IMR-90 (cell line): Measurements from ENCODE around the gene PDK1. TPM values are rescaled to one million over a fixed set of nuclear protein-coding genes. Genes with fewer than 3 reads are reported as not detected.
"Not testable (repeated sequence)": the region's sequence is repeated elsewhere in the genome, so short reads cannot be mapped to it uniquely, and the experiment has no call there.

ENCODE experiments used
- ATAC-seq: fragments of 200-7000 bp; cut with Tn5 transposase; 2 replicates; pipeline ENCODE4 v1.9.1; 2020; ENCODE audit warnings: low read depth, mild to moderate bottlenecking, moderate library complexity
- BruUV-seq: library from RNA; stranded (reverse); fragments of 400-500 nt; replicated peaks from 2 replicates; lab custom pipeline; 2021; lab: Mats Ljungman, UMichigan
- CTCF ChIA-PET: fragments of 300-600 bp; formaldehyde crosslinking; extraction: SDS; loops from one replicate; lab custom pipeline; 2021; ENCODE audit warnings: antibody characterized with exemption; lab: Yijun Ruan, JAX
- POLR2A ChIA-PET: fragments of 300-600 bp; sonication (Branson Sonifier 250); formaldehyde crosslinking; loops from one replicate; lab custom pipeline; 2022; ENCODE audit warnings: antibody characterized with exemption; ENCODE audit not compliant: unreplicated experiment; lab: Charles Lee
- DNase-seq: peaks from one replicate; pipeline ENCODE4 v3.0.0; 2013
- H2AFZ ChIP-seq: replicated peaks from 2 replicates; pipeline ENCODE3; 2013; ENCODE audit warnings: low read length, mild to moderate bottlenecking; ENCODE audit not compliant: poor library complexity
- H2AK5ac ChIP-seq: 2 replicates; pipeline ENCODE4 v1.6.1; 2013; ENCODE audit warnings: low read depth, low read length, inconsistent platforms
- H2AK9ac ChIP-seq: replicated peaks from 2 replicates; pipeline ENCODE3; 2013; ENCODE audit warnings: mild to moderate bottlenecking, low read depth, low read length, moderate library complexity; ENCODE audit not compliant: poor library complexity
- H2BK120ac ChIP-seq: 2 replicates; pipeline ENCODE4 v1.6.1; 2013; ENCODE audit warnings: low read depth, low read length, inconsistent platforms
- H2BK15ac ChIP-seq: 3 replicates; pipeline ENCODE4 v1.6.1; 2013; ENCODE audit warnings: low read depth, low read length, inconsistent platforms
- H2BK20ac ChIP-seq: 2 replicates; pipeline ENCODE4 v1.6.1; 2013; ENCODE audit warnings: low read depth, mild to moderate bottlenecking, inconsistent platforms, low read length, moderate library complexity
- H2BK5ac ChIP-seq: 2 replicates; pipeline ENCODE4 v1.6.1; 2013; ENCODE audit warnings: mild to moderate bottlenecking, low read depth, low read length, inconsistent platforms; ENCODE audit not compliant: poor library complexity, severe bottlenecking
- H3K14ac ChIP-seq: replicated peaks from 2 replicates; pipeline ENCODE4 v1.6.1; 2013; ENCODE audit warnings: low read depth, low read length, inconsistent platforms
- H3K18ac ChIP-seq: 2 replicates; pipeline ENCODE4 v1.6.1; 2013; ENCODE audit warnings: low read depth, low read length, control low read depth
- H3K23ac ChIP-seq: 2 replicates; pipeline ENCODE4 v1.6.1; 2013; ENCODE audit warnings: low read depth, low read length, inconsistent platforms
- H3K27ac ChIP-seq: 2 replicates; pipeline ENCODE4 v1.5.1; 2013; ENCODE audit warnings: mild to moderate bottlenecking, control low read depth, low read length; ENCODE audit not compliant: insufficient read depth
- H3K27me3 ChIP-seq: 2 replicates; pipeline ENCODE4 v1.6.1; 2013; ENCODE audit warnings: low read length; ENCODE audit not compliant: control insufficient read depth, insufficient read depth
- H3K36me3 ChIP-seq: 2 replicates; pipeline ENCODE4 v1.6.1; 2013; ENCODE audit warnings: low read length, mixed read lengths; ENCODE audit not compliant: control insufficient read depth, insufficient read depth
- H3K4ac ChIP-seq: 2 replicates; pipeline ENCODE4 v1.6.1; 2013; ENCODE audit warnings: low read depth, low read length, inconsistent platforms
- H3K4me1 ChIP-seq: 2 replicates; pipeline ENCODE4 v1.6.1; 2013; ENCODE audit warnings: low read length, mixed read lengths; ENCODE audit not compliant: control insufficient read depth, insufficient read depth
- H3K4me2 ChIP-seq: 2 replicates; pipeline ENCODE4 v1.6.1; 2013; ENCODE audit warnings: low read depth, mild to moderate bottlenecking, control low read depth, low read length, moderate library complexity
- H3K4me3 ChIP-seq: 2 replicates; pipeline ENCODE4 v1.5.1; 2013; ENCODE audit warnings: low read depth, mild to moderate bottlenecking, control low read depth, low read length, moderate library complexity; ENCODE audit not compliant: insufficient read depth
- H3K56ac ChIP-seq: 2 replicates; pipeline ENCODE4 v1.6.1; 2013; ENCODE audit warnings: low read length, inconsistent platforms; ENCODE audit not compliant: insufficient read depth; ENCODE audit errors: extremely low read depth
- H3K79me1 ChIP-seq, 2 experiments: 2 replicates each; pipeline ENCODE4 v1.6.1; 2013; ENCODE audit warnings: low read length in 2 of 2, inconsistent platforms in 1 of 2, low read depth in 1 of 2
- H3K9ac ChIP-seq: 2 replicates; pipeline ENCODE4 v1.6.1; 2013; ENCODE audit warnings: low read depth, low read length, control low read depth
- H3K9me1 ChIP-seq: 2 replicates; pipeline ENCODE4 v1.6.1; 2013; ENCODE audit warnings: low read length, inconsistent platforms; ENCODE audit not compliant: insufficient read depth
- H3K9me3 ChIP-seq: 2 replicates; pipeline ENCODE4 v1.6.1; 2013; ENCODE audit warnings: low read length; ENCODE audit not compliant: control insufficient read depth, insufficient read depth
- H4K20me1 ChIP-seq: 2 replicates; pipeline ENCODE4 v1.6.1; 2013; ENCODE audit warnings: low read length, inconsistent platforms; ENCODE audit not compliant: insufficient read depth
- H4K5ac ChIP-seq: 2 replicates; pipeline ENCODE4 v1.6.1; 2013; ENCODE audit warnings: mild to moderate bottlenecking, low read depth, low read length, control low read depth
- H4K8ac ChIP-seq, 2 experiments: 2 replicates each; pipeline ENCODE4 v1.6.1; 2013; ENCODE audit warnings: low read depth in 2 of 2, low read length in 2 of 2, control low read depth in 1 of 2, inconsistent platforms in 1 of 2
- H4K91ac ChIP-seq: 2 replicates; pipeline ENCODE4 v1.6.1; 2013; ENCODE audit warnings: low read depth, low read length, inconsistent platforms; ENCODE audit not compliant: insufficient read depth
- CHD1 ChIP-seq: IDR thresholded peaks from 2 replicates; pipeline ENCODE4 v1.6.1; 2012; ENCODE audit warnings: low read depth, low read length, improper control_type of control experiment
- MAFK ChIP-seq: IDR thresholded peaks from 2 replicates; pipeline ENCODE4 v1.6.1; 2012; ENCODE audit warnings: low read depth, low read length, improper control_type of control experiment
- MAZ ChIP-seq: IDR thresholded peaks from 2 replicates; pipeline ENCODE4 v1.6.1; 2012; ENCODE audit warnings: low read depth, mild to moderate bottlenecking, low read length, improper control_type of control experiment, moderate library complexity, borderline replicate concordance
- RFX5 ChIP-seq: IDR thresholded peaks from 2 replicates; pipeline ENCODE4 v1.8.0; 2012; ENCODE audit warnings: low read depth, mild to moderate bottlenecking, low read length, moderate library complexity
- SMC3 ChIP-seq: fragments of 150-350 bp; IDR thresholded peaks from 2 replicates; pipeline ENCODE4 v1.6.1; 2016; ENCODE audit warnings: low read depth, mild to moderate bottlenecking, antibody characterized with exemption, low read length, moderate library complexity
- WGBS, 2 experiments: methylation state at CpG; one replicate each; pipeline versions ENCODE4 v1.1.5 to v1.1.7; 2013; ENCODE audit warnings: missing lambda C conversion rate in 2 of 2; ENCODE audit not compliant: insufficient read length in 1 of 2; ENCODE audit errors: extremely low coverage in 2 of 2; 5-methylcytosine and 5-hydroxymethylcytosine counted together
- dilution Hi-C: fragments of 300-500 bp; cut with HindIII; formaldehyde crosslinking; loops from one replicate; pipeline ENCODE4 v1.14.3; 2018; ENCODE audit warnings: low sequenced_read_pairs; ENCODE audit not compliant: unreplicated experiment
- in situ Hi-C: fragments of 300-500 bp; cut with MboI; formaldehyde crosslinking; loops from 3 replicates; pipeline ENCODE4 v1.14.3; 2019; ENCODE audit warnings: low sequenced_read_pairs, inconsistent platforms, mixed read lengths
- intact Hi-C: fragments of 100-400 bp; cut with micrococcal nuclease; formaldehyde crosslinking; loops from 2 replicates; pipeline ENCODE4 v1.10.0; 2022
- polyA plus RNA-seq, 3 experiments: library from polyadenylated mRNA; depleted of rRNA; stranded (reverse); fragments of >200 nt; gene quantifications; 2 replicates each; pipeline ENCODE4 v1.2.3, GENCODE V29; 2012; ENCODE audit warnings: low replicate concordance in 1 of 3
- total RNA-seq: library from RNA; depleted of rRNA; stranded (reverse); fragments of >200 nt; gene quantifications from 2 replicates; pipeline ENCODE4 v1.2.3, GENCODE V29; 2012

PDK1 gene
- total and polyA plus RNA-seq, 2 of the 4 experiments (the other 2 are of a cell fraction), result 38.1 to 85.9 TPM

GRCh38 chr2:172535119-172535518 lies 20.8 kb upstream of the PDK1 start:
- DNase-seq (no peak), ATAC-seq (no peak)
- Histone ChIP-seq H3K14ac (no peak overlapping the region), H3K23ac (no peak overlapping the region), H3K9me3 (peaks cover 14% of the 10 kb centered on the region), H2BK15ac (no peak overlapping the region), H2AFZ (no peak overlapping the region), H2AK5ac (no peak overlapping the region), H2BK120ac (no peak overlapping the region), H3K4ac (no peak overlapping the region), H3K79me1 (peaks cover 0 to 3% of the 10 kb centered on the region in 2 experiments; a peak in 1 of 4 replicates), H4K8ac (no peak overlapping the region), H4K5ac (no peak overlapping the region), H3K27me3 (no peaks in the 10 kb centered on the region), H2BK5ac (no peak overlapping the region), H2BK20ac (no peak overlapping the region), H3K4me2 (no peak overlapping the region), H3K56ac (no peak overlapping the region), H4K20me1 (no peaks in the 10 kb centered on the region), H3K36me3 (no peaks in the 10 kb centered on the region), H3K18ac (no peak overlapping the region), H3K9ac (no peak overlapping the region), H4K91ac (no peak overlapping the region), H3K9me1 (no peaks in the 10 kb centered on the region), H3K4me1 (no peaks in the 10 kb centered on the region), H3K4me3 (no peak overlapping the region), H3K27ac (no peak overlapping the region), H2AK9ac (no peak overlapping the region)
- no TSS peak for BruUV-seq
- no CpG with 5 or more reads among the region's 3 CpGs for WGBS, 2 experiments
- ChIA-PET POLR2A (no interaction called here), CTCF (no interaction called here)
- in situ Hi-C loops (no loop called here), dilution Hi-C loops (no loop called here), intact Hi-C loops (no loop called here)
- TF ChIP-seq MAFK (no peak), RFX5 (no peak), SMC3 (no peak), CHD1 (no peak), MAZ (no peak)

- H3K56ac ChIP-seq, H2BK15ac ChIP-seq, H3K4ac ChIP-seq, H4K91ac ChIP-seq, POLR2A ChIA-PET, CTCF ChIA-PET, H4K8ac ChIP-seq, H4K20me1 ChIP-seq, H3K18ac ChIP-seq, DNase-seq, dilution Hi-C loops, BruUV-seq, H3K4me2 ChIP-seq, intact Hi-C loops, H2AK5ac ChIP-seq, H3K79me1 ChIP-seq, H3K9me1 ChIP-seq, H2BK5ac ChIP-seq, ATAC-seq, in situ Hi-C loops, H3K36me3 ChIP-seq, H3K27ac ChIP-seq, H2AK9ac ChIP-seq, H3K4me3 ChIP-seq, H2BK120ac ChIP-seq, H4K5ac ChIP-seq, H3K27me3 ChIP-seq, H3K4me1 ChIP-seq, H3K14ac ChIP-seq, H3K9ac ChIP-seq, H3K23ac ChIP-seq, H2AFZ ChIP-seq, H2BK20ac ChIP-seq: not testable (repeated sequence)
- H3K9me3 ChIP-seq, result peaks cover 14% of the 10 kb centered on the region
- no CpG with 5 or more reads among the region's 37 CpGs for WGBS, 2 experiments
These were observed 18.0 kb upstream of the PDK1 start for GRCh38 chr2:172537851-172538250.
